Loucy (cell line): ENCODE measurements around the gene AGXT.

ENCODE experiments used
- H2AFZ ChIP-seq: fragments of 200-600 bp; sonication (generic); 2 replicates; pipeline ENCODE4 v1.6.0; 2016; ENCODE audit warnings: antibody characterized with exemption, mild to moderate bottlenecking, low read length, moderate library complexity
- H3F3A ChIP-seq: fragments of 200-600 bp; 2 replicates; pipeline ENCODE4 v1.6.0; 2016; ENCODE audit warnings: antibody characterized with exemption, low read depth, mild to moderate bottlenecking
- H3K27me3 ChIP-seq: fragments of 200-600 bp; sonication (generic); 2 replicates; pipeline ENCODE4 v1.6.1; 2014; ENCODE audit warnings: low read length, mild to moderate bottlenecking; ENCODE audit not compliant: insufficient read depth, poor library complexity, severe bottlenecking
- H3K36me3 ChIP-seq: fragments of 200-600 bp; sonication (generic); 2 replicates; pipeline ENCODE4 v1.6.1; 2016; ENCODE audit warnings: low read length; ENCODE audit not compliant: insufficient read depth
- H3K4me1 ChIP-seq: fragments of 200-600 bp; sonication (generic); 2 replicates; pipeline ENCODE4 v1.5.1; 2014; ENCODE audit warnings: low read length, mild to moderate bottlenecking; ENCODE audit not compliant: insufficient read depth, poor library complexity, severe bottlenecking
- H3K4me2 ChIP-seq: fragments of 200-600 bp; sonication (generic); 2 replicates; pipeline ENCODE4 v1.6.0; 2014; ENCODE audit warnings: antibody characterized with exemption, low read length, low read depth, mild to moderate bottlenecking; ENCODE audit not compliant: poor library complexity, severe bottlenecking
- H3K4me3 ChIP-seq: fragments of 200-600 bp; sonication (generic); 2 replicates; pipeline ENCODE4 v1.5.1; 2014; ENCODE audit warnings: low read length, mild to moderate bottlenecking, mixed read lengths; ENCODE audit not compliant: poor library complexity, severe bottlenecking
- H3K79me2 ChIP-seq: fragments of 200-600 bp; sonication (generic); 2 replicates; pipeline ENCODE4 v1.6.1; 2014; ENCODE audit warnings: low read length; ENCODE audit not compliant: insufficient read depth
- H3K9ac ChIP-seq: fragments of 200-600 bp; sonication (generic); 2 replicates; pipeline ENCODE4 v1.6.0; 2014; ENCODE audit warnings: mild to moderate bottlenecking, low read depth, low read length, moderate library complexity; ENCODE audit not compliant: poor library complexity, severe bottlenecking
- H3K9me2 ChIP-seq: fragments of 200-600 bp; sonication (generic); replicated peaks from 2 replicates; pipeline ENCODE4 v1.6.1; 2016; ENCODE audit warnings: low read depth, low read length, mixed read lengths
- H3K9me3 ChIP-seq: fragments of 200-600 bp; sonication (generic); 2 replicates; pipeline ENCODE4 v1.6.1; 2014; ENCODE audit warnings: mild to moderate bottlenecking, antibody characterized with exemption, low read length, low read depth; ENCODE audit not compliant: insufficient read depth
- H4K20me1 ChIP-seq: fragments of 200-600 bp; sonication (generic); 2 replicates; pipeline ENCODE4 v1.6.0; 2014; ENCODE audit warnings: antibody characterized with exemption, low read length, mild to moderate bottlenecking; ENCODE audit not compliant: insufficient read depth, poor library complexity, severe bottlenecking
- EZH2phosphoT487 ChIP-seq: fragments of 200-600 bp; IDR thresholded peaks from 2 replicates; pipeline ENCODE4 v1.6.1; 2018; ENCODE audit warnings: antibody characterized with exemption, mild to moderate bottlenecking, moderate library complexity, borderline replicate concordance
- TF ChIP-seq, protein P1 (sequence below): fragments of 200-600 bp; sonication (generic); conservative IDR thresholded peaks from 2 replicates; pipeline ENCODE4 v1.5.1; 2014; ENCODE audit warnings: mild to moderate bottlenecking, antibody characterized with exemption, low read length

AGXT gene

GRCh38 chr2:240861547-240861946 lies 7.1 kb upstream of the AGXT start:
- Histone ChIP-seq H3F3A (no peaks in the 10 kb centered on the region), H4K20me1 (no peaks in the 10 kb centered on the region), H3K9ac (no peak overlapping the region), H3K27me3 (no peaks in the 10 kb centered on the region), H3K4me1 (no peaks in the 10 kb centered on the region), H3K9me3 (peaks cover 4% of the 10 kb centered on the region; the same call in 1 of the 2 replicates), H2AFZ (no peak overlapping the region), H3K79me2 (no peaks in the 10 kb centered on the region), H3K4me2 (no peak overlapping the region), H3K4me3 (no peak overlapping the region), H3K36me3 (no peaks in the 10 kb centered on the region), H3K9me2 (no peaks in the 10 kb centered on the region)
- TF ChIP-seq, protein P1, sequence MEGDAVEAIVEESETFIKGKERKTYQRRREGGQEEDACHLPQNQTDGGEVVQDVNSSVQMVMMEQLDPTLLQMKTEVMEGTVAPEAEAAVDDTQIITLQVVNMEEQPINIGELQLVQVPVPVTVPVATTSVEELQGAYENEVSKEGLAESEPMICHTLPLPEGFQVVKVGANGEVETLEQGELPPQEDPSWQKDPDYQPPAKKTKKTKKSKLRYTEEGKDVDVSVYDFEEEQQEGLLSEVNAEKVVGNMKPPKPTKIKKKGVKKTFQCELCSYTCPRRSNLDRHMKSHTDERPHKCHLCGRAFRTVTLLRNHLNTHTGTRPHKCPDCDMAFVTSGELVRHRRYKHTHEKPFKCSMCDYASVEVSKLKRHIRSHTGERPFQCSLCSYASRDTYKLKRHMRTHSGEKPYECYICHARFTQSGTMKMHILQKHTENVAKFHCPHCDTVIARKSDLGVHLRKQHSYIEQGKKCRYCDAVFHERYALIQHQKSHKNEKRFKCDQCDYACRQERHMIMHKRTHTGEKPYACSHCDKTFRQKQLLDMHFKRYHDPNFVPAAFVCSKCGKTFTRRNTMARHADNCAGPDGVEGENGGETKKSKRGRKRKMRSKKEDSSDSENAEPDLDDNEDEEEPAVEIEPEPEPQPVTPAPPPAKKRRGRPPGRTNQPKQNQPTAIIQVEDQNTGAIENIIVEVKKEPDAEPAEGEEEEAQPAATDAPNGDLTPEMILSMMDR: no peak
- TF ChIP-seq EZH2phosphoT487: no peak

GRCh38 chr2:240864475-240864874 lies 4.1 kb upstream of the AGXT start:
- Histone ChIP-seq H4K20me1 (no peaks in the 10 kb centered on the region), H3K79me2 (no peaks in the 10 kb centered on the region), H3K9me2 (no peaks in the 10 kb centered on the region), H3K4me1 (no peaks in the 10 kb centered on the region), H3K9me3 (no peaks in the 10 kb centered on the region), H3K27me3 (no peaks in the 10 kb centered on the region), H3K4me3 (no peak overlapping the region), H3F3A (no peaks in the 10 kb centered on the region), H3K36me3 (no peaks in the 10 kb centered on the region), H3K4me2 (no peak overlapping the region), H3K9ac (no peak overlapping the region), H2AFZ (no peak overlapping the region)
- TF ChIP-seq, protein P1: no peak
- no peak for TF ChIP-seq EZH2phosphoT487

- no peak overlapping the region for H3K4me2 ChIP-seq
- H3K9me3 ChIP-seq: no peaks in the 10 kb centered on the region
- H3K9me2 ChIP-seq: no peaks in the 10 kb centered on the region
- H3K27me3 ChIP-seq: no peaks in the 10 kb centered on the region
- no peaks in the 10 kb centered on the region for H3F3A ChIP-seq
- no peaks in the 10 kb centered on the region for H4K20me1 ChIP-seq
- H2AFZ ChIP-seq: no peak overlapping the region
- no peak overlapping the region for H3K9ac ChIP-seq
- TF ChIP-seq, protein P1: no peak
- no peaks in the 10 kb centered on the region for H3K36me3 ChIP-seq
- H3K4me1 ChIP-seq: no peaks in the 10 kb centered on the region
- no peaks in the 10 kb centered on the region for H3K79me2 ChIP-seq
- H3K4me3 ChIP-seq: no peak overlapping the region
Measured at GRCh38 chr2:240865391-240865790, 3.2 kb upstream of the AGXT start.
